Measurements from ENCODE around the gene NPW.

The NPW gene

GRCh38 chr16:2063861-2064260, 44.3 kb downstream of the NPW start:
- Histone ChIP-seq H3K9me3 (ENCODE audit: control insufficient read depth, insufficient read depth, low read length) (no peaks in the 10 kb centered on the region), H3K9ac (ENCODE audit: low read depth, low read length) (no peak overlapping the region), H3K36me3 (ENCODE audit: insufficient read depth, low read length) (peaks cover 9% of the 10 kb centered on the region)

GRCh38 chr16:2064368-2064945, 44.9 kb downstream of the NPW start:
- Histone ChIP-seq H3K4me1 (ENCODE audit: insufficient read depth, low read length) (no peaks in the 10 kb centered on the region), H3K36me3 (ENCODE audit: insufficient read depth, low read length) (peaks cover 9% of the 10 kb centered on the region), H3K9ac (ENCODE audit: low read depth, low read length) (no peak overlapping the region), H3K9me3 (ENCODE audit: control insufficient read depth, insufficient read depth, low read length) (no peaks in the 10 kb centered on the region)

More at GRCh38 chr16:2063861-2064260, 44.3 kb downstream of the NPW start:
- no peaks in the 10 kb centered on the region for H3K4me1 ChIP-seq (ENCODE audit: insufficient read depth, low read length)

GRCh38 chr16:2066139-2066538, 46.6 kb downstream of the NPW start:
- H3K9ac ChIP-seq (ENCODE audit: low read depth, low read length): no peak overlapping the region
- no peaks in the 10 kb centered on the region for H3K4me1 ChIP-seq (ENCODE audit: insufficient read depth, low read length)
- H3K36me3 ChIP-seq (ENCODE audit: insufficient read depth, low read length): peaks cover 9% of the 10 kb centered on the region; the same call in 1 of the 2 replicates
- H3K9me3 ChIP-seq (ENCODE audit: control insufficient read depth, insufficient read depth, low read length): no peaks in the 10 kb centered on the region
